HepG2 (cell line): ENCODE data around the gene LAMTOR1. TPM values are rescaled to one million over a fixed set of nuclear protein-coding genes. Genes with fewer than 3 reads are reported as not detected.

Experiments
- ARNTL ChIP-seq: sonication (generic); formaldehyde crosslinking; IDR thresholded peaks from 2 replicates; pipeline ENCODE4 v1.4.0; 2020; ENCODE audit warnings: mild to moderate bottlenecking, missing genetic modification reagents
- ATF3 ChIP-seq: sonication (generic); formaldehyde crosslinking; IDR thresholded peaks from 2 replicates; pipeline ENCODE4 v1.4.0; 2020; ENCODE audit warnings: missing genetic modification reagents
- BORCS8-MEF2B ChIP-seq: sonication (generic); formaldehyde crosslinking; IDR thresholded peaks from 2 replicates; pipeline ENCODE4 v1.8.0; 2022; ENCODE audit warnings: mild to moderate bottlenecking, missing genetic modification reagents
- DPF2 ChIP-seq: sonication (generic); formaldehyde crosslinking; IDR thresholded peaks from 2 replicates; pipeline ENCODE4 v1.4.0; 2020; ENCODE audit warnings: mild to moderate bottlenecking, low read depth, missing genetic modification reagents, borderline replicate concordance
- E2F2 ChIP-seq: sonication (generic); formaldehyde crosslinking; IDR thresholded peaks from 2 replicates; pipeline ENCODE4 v1.4.0; 2020; ENCODE audit warnings: missing genetic modification reagents, borderline replicate concordance
- FOXJ3 ChIP-seq: sonication (generic); formaldehyde crosslinking; IDR thresholded peaks from 2 replicates; pipeline ENCODE4 v1.4.0; 2020; ENCODE audit warnings: missing genetic modification reagents, mild to moderate bottlenecking, borderline replicate concordance
- HDAC1 ChIP-seq: sonication (generic); formaldehyde crosslinking; IDR thresholded peaks from 2 replicates; pipeline ENCODE4 v1.5.1; 2020; ENCODE audit warnings: mild to moderate bottlenecking, missing genetic modification reagents
- HMG20A ChIP-seq: IDR thresholded peaks from 2 replicates; pipeline ENCODE4 v1.6.1; 2016; ENCODE audit warnings: borderline replicate concordance
- IRX3 ChIP-seq: sonication (generic); formaldehyde crosslinking; IDR thresholded peaks from 2 replicates; pipeline ENCODE4 v1.8.1; 2023; ENCODE audit warnings: mild to moderate bottlenecking, low read depth, missing genetic modification reagents, borderline replicate concordance
- MAFG ChIP-seq: sonication (generic); formaldehyde crosslinking; IDR thresholded peaks from 2 replicates; pipeline ENCODE4 v1.5.1; 2020; ENCODE audit warnings: mild to moderate bottlenecking, missing genetic modification reagents
- MEF2D ChIP-seq: sonication (generic); formaldehyde crosslinking; IDR thresholded peaks from 2 replicates; pipeline ENCODE4 v1.5.1; 2020; ENCODE audit warnings: mild to moderate bottlenecking, missing genetic modification reagents
- MIXL1 ChIP-seq: IDR thresholded peaks from 2 replicates; pipeline ENCODE4 v1.6.1; 2016
- NCOA2 ChIP-seq: sonication (generic); formaldehyde crosslinking; IDR thresholded peaks from 2 replicates; pipeline ENCODE4 v1.8.0; 2022; ENCODE audit warnings: inconsistent platforms
- NPAS2 ChIP-seq: sonication (generic); formaldehyde crosslinking; IDR thresholded peaks from 2 replicates; pipeline ENCODE4 v1.8.0; 2022; ENCODE audit warnings: mild to moderate bottlenecking, missing genetic modification reagents, borderline replicate concordance
- ONECUT2 ChIP-seq: sonication (generic); formaldehyde crosslinking; IDR thresholded peaks from 2 replicates; pipeline ENCODE4 v1.4.0; 2020; ENCODE audit warnings: missing genetic modification reagents
- POLR2AphosphoS2 ChIP-seq: IDR thresholded peaks from 2 replicates; pipeline ENCODE4 v1.6.1; 2011; ENCODE audit warnings: low read depth, low read length, improper control_type of control experiment
- RXRA ChIP-seq: sonication (generic); formaldehyde crosslinking; IDR thresholded peaks from 2 replicates; pipeline ENCODE4 v1.5.1; 2020; ENCODE audit warnings: missing genetic modification reagents
- SP1 ChIP-seq, 2 experiments: fragments of 450-650 bp in 1 of 2; sonication (generic) in 1 of 2; formaldehyde crosslinking in 1 of 2; IDR thresholded peaks; 2 replicates each; pipeline versions ENCODE4 v1.4.0 to v1.6.1; 2016 to 2020; ENCODE audit warnings: missing genetic modification reagents in 1 of 2
- TCF7L2 ChIP-seq: IDR thresholded peaks from 2 replicates; pipeline ENCODE4 v1.6.1; 2011; ENCODE audit warnings: mild to moderate bottlenecking, low read depth, low read length, moderate library complexity
- TEAD3 ChIP-seq: optimal IDR thresholded peaks from 2 replicates; pipeline ENCODE3; 2016; ENCODE audit warnings: borderline replicate concordance
- XBP1 ChIP-seq: sonication (generic); formaldehyde crosslinking; IDR thresholded peaks from 2 replicates; pipeline ENCODE4 v1.5.0; 2020; ENCODE audit warnings: missing genetic modification reagents
- ZBTB42 ChIP-seq: sonication (generic); formaldehyde crosslinking; IDR thresholded peaks from 2 replicates; pipeline ENCODE4 v1.5.0; 2020; ENCODE audit warnings: mild to moderate bottlenecking, missing genetic modification reagents
- ZBTB7A ChIP-seq: sonication (generic); formaldehyde crosslinking; IDR thresholded peaks from 2 replicates; pipeline ENCODE4 v1.8.0; 2022; ENCODE audit warnings: mild to moderate bottlenecking, missing genetic modification reagents
- ZFP41 ChIP-seq: sonication (generic); formaldehyde crosslinking; IDR thresholded peaks from 2 replicates; pipeline ENCODE4 v1.4.0; 2020; ENCODE audit warnings: mild to moderate bottlenecking, missing genetic modification reagents, borderline replicate concordance
- ZNF143 ChIP-seq: sonication (generic); formaldehyde crosslinking; IDR thresholded peaks from 2 replicates; pipeline ENCODE4 v1.4.0; 2020; ENCODE audit warnings: missing genetic modification reagents
- ZNF446 ChIP-seq: sonication (generic); formaldehyde crosslinking; IDR thresholded peaks from 2 replicates; pipeline ENCODE4 v1.5.0; 2020; ENCODE audit warnings: mild to moderate bottlenecking, missing genetic modification reagents
- ZNF580 ChIP-seq: IDR thresholded peaks from 2 replicates; pipeline ENCODE4 v1.6.1; 2016; ENCODE audit warnings: low read depth, borderline replicate concordance
- ZNF710 ChIP-seq: sonication (generic); formaldehyde crosslinking; IDR thresholded peaks from 2 replicates; pipeline ENCODE4 v1.5.0; 2020; ENCODE audit warnings: mild to moderate bottlenecking, missing genetic modification reagents, borderline replicate concordance
- ZNF792 ChIP-seq: IDR thresholded peaks from 2 replicates; pipeline ENCODE4 v1.6.1; 2016
- polyA plus RNA-seq, 8 experiments: library from polyadenylated mRNA; depleted of rRNA in 3 of 8; stranded (reverse) in 7 of 8; unstranded in 1 of 8; fragments of >200 nt; fragmentation: Illumina TruSeq in 4 of 8; extraction: Trizol in 4 of 8; gene quantifications; 2 replicates each; pipeline versions ENCODE4 v1.2.1 to v1.2.3, GENCODE V29; 2011 to 2016; ENCODE audit warnings: low read depth in 4 of 8, missing spikeins in 1 of 8, mixed read lengths in 1 of 8; ENCODE audit not compliant: insufficient read depth in 1 of 8
- total RNA-seq, 5 experiments: library from RNA; depleted of rRNA; stranded (reverse); fragments of >200 nt; fragmentation: Illumina TruSeq; extraction: Trizol; gene quantifications; 2 replicates each; pipeline ENCODE4 v1.2.3, GENCODE V29; 2016; ENCODE audit warnings: low read depth in 1 of 5

LAMTOR1 gene
- total and polyA plus RNA-seq, 2 of the 13 experiments (the other 11 are each of a cell fraction or from before 2014, with no cell fraction given): 60.4 to 66.0 TPM

- TF ChIP-seq POLR2AphosphoS2 (0 out of 2 replicates have a peak, but pooled peaks have one; percentile 67), TEAD3 (CRISPR knock-in tag) (peak; percentile 35), ONECUT2 (CRISPR knock-in tag) (peak; percentile 80), ZNF580 (CRISPR knock-in tag) (peak; percentile 34; the same call in 1 of the 2 replicates), HMG20A (no peak), ZFP41 (peak; percentile 39; the same call in 1 of the 2 replicates), ZNF446 (CRISPR knock-in tag) (no peak; the same call in 1 of the 2 replicates), NPAS2 (CRISPR knock-in tag) (no peak), RXRA (CRISPR knock-in tag) (peak; percentile 77), TCF7L2 (no peak), IRX3 (no peak), ATF3 (CRISPR knock-in tag) (no peak), XBP1 (CRISPR knock-in tag) (no peak), ZBTB42 (no peak), E2F2 (CRISPR knock-in tag) (no peak), FOXJ3 (no peak), BORCS8-MEF2B (no peak), MIXL1 (no peak; the same call in 1 of the 2 replicates), DPF2 (CRISPR knock-in tag) (no peak), ZNF792 (CRISPR knock-in tag) (0 out of 2 replicates have a peak, but pooled peaks have one; percentile 20), SP1 (IDR thresholded peaks at IDR 0.05) (no peak), SP1 (CRISPR knock-in tag; IDR thresholded peaks at IDR 0.05) (peak; percentile 72), HDAC1 (CRISPR knock-in tag) (peak; percentile 61), ZBTB7A (CRISPR knock-in tag) (no peak), ARNTL (no peak), ZNF710 (CRISPR knock-in tag) (peak; percentile 51; the same call in 1 of the 2 replicates), MAFG (CRISPR knock-in tag) (no peak), NCOA2 (CRISPR knock-in tag) (0 out of 2 replicates have a peak, but pooled peaks have one; percentile 21), ZNF143 (CRISPR knock-in tag) (peak; percentile 34; the same call in 1 of the 2 replicates), MEF2D (peak; percentile 68)
These were observed at the start of gene LAMTOR1 (continued) for GRCh38 chr11:72102946-72103753.
